Measurements from ENCODE around the gene MTERF1.
"Not testable (repeated sequence)": the region's sequence is repeated elsewhere in the genome, so short reads cannot be mapped to it uniquely, and the experiment has no call there.

The MTERF1 gene

DNA sequence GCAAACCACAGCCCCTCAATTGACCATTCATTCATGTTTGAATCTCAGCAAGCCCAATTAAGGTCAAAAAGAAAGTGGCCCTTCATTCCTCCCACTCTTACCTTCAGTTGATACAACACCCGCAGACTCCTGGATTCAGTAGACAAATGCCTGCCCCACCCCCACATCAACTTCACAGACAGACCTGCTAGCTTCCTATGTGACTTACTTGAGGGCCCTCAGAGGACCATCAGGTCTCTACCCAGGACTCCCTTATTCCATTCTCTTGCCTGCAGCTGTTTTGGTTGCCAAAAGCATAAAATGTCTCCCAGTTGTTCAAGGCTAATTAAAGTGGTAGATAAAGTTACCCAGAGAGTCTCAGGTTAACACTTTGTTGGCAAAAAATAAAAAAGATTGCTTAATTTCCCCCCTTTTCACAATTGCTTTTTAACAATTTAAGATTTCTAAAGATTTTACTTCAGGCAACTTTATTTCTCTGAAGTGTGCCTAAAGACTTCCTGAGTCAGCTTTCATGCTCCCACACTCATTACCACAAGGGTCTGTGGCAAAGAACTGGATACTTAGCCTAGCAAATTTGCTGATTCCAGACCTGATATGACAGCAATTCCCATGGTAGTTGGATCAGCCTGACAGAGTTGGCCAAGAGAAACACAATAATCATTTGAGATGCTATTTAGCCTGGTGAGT is 3.3 kb upstream of the MTERF1 start:
- peak; percentile 83 for DNase-seq

DNA sequence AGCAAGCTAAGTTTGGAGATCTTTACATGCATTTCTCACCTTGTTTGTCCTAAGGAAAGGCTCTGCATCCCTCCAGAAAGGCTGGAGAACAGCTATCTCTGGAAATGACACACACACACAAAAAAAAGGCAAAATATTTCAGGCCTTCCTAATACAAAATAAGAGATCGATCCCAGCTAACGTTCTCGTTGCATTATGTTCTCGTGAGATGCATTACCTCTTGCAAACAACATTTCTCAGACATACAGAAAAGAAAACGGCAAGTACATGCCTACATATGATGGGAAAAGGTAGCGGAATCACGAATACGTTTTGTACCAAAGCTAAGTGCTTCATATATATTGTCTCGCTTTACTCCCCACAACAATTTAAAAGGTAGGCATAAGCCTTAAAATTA is 488 bp downstream of the MTERF1 start:
- no peak for DNase-seq

- DNase-seq: no peak
Measured at GRCh38 chr7:91876391-91877133, 3.9 kb downstream of the MTERF1 start.

- DNase-seq: no peak
Measured at GRCh38 chr7:91875851-91876250, 4.7 kb downstream of the MTERF1 start.

DNA sequence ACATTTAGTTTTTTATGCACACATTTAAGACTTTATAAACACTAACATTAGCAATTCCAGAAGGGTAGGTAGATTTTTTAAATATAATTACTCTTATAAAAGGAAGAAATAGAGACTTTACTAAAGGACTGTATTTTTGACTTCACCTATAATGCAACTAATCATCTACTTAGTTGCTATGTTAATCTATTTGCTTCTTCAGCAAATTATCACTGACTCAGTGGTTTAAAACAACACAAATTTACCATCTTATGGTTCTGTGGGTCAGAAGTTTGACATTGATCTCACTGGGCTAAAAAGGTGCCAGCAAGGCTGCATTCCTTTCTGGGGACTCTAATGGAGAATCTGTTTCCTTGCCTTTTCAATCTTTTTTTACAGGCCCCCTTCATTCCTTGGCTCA is 7.6 kb downstream of the MTERF1 start:
- DNase-seq: no peak

DNA sequence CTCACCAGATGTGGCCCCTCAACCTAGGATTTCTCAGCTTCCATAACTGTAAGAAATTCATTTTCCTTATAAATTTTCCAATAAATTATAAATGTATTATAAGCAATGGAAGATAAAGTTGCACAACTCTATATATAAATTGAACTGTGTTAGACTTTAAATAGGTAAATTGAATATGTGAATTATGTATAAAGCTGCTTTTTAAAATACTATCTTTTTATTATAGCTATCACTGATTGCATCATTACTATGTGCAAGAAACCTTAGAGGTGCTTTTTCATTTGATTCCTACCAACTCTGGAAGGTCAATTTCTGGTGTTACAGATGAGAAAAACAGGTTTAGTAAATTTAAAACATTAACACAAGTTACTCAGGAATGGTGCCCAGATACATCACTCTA is 8.4 kb downstream of the MTERF1 start:
- DNase-seq: no peak

DNA sequence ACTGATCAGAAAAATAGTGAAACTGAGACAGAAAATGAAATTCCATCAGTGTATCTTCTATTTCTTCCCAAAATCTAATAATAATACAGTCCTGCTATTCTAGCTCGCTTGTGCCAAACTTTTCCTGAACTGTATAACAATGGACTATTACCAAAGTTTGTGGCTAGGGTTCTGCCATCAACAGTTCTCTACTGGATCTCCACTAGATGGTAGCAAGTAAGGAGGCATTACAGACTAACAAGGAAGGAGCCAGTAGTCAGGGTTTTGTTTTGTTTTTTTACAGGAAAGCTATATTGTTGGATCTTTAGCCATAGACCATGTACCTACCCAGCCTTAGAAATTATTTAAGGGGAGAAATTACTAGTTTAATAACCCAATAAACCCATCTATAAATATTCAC is 10.8 kb downstream of the MTERF1 start:
- DNase-seq: no peak

DNA sequence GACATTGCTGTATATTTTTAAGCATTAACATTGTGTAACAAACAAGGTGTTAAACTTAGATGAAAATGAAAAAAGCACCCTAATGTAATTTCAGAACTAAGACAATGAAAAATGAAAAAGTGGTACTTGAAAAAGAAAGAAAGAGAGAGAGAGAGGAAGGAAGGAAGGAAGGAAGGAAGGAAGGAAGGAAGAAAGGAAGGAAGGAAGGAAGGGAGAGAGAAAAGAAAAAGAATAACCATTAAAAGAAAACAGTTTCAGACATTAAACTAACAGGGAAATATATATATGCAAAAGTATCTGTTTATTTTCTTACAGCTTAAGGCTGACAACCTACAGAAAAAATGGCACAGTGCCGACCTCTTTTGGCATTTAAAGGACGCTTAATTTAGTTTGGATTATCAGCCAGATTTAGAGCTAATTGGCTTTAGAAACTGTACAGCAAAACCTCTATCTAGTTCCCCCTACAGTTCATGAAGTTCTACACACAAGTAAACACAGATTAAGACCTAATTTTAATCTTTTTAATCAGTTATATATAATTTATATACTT is 13.8 kb downstream of the MTERF1 start:
- DNase-seq: no peak

GRCh38 chr7:91865511-91865910 is 15.0 kb downstream of the MTERF1 start:
- DNase-seq: no peak

DNA sequence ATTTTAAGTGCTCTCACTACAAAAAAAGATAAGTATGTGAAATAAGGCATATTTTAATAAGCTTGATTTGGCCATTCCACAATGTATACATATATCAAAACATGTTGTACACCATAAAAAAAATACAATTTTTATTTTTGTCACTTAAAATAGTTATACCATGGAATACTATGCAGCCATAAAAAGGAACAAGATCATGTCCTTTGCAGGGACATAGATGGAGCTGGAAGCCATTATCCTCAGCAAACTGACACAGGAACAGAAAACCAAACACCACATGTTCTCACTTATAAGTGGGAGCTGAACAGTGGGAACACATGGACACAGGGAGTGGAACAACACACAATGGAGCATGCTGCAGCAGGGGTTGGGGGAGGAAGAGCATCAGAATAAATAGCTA is 15.9 kb downstream of the MTERF1 start:
- DNase-seq: not testable (repeated sequence)

GRCh38 chr7:91864070-91864469 is 16.4 kb downstream of the MTERF1 start:
- DNase-seq: no peak

- peak; percentile 67 for DNase-seq
Measured at GRCh38 chr7:91852263-91852741, 28.2 kb downstream of the MTERF1 start.

DNA sequence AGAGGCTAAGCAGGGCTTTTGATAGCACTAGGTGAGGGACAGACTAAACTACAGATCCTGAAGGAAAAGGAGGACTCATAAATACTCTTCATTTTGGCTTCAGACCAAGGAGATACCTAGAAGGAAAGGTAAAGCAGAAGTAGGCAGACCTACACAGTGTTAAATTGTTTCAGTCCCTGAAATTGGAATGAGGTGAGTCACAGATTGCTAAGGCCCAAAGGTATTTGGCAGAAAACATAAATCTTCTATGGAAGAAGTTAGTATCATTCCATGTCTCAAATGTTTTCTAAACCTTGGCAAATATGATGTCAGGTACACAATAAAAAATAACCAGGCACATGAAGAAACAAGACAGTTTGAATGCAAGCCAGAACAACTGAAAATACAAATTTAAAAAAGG is 30.0 kb downstream of the MTERF1 start:
- DNase-seq: no peak

- DNase-seq: no peak
Measured at GRCh38 chr7:91847876-91848588, 32.5 kb downstream of the MTERF1 start.

DNA sequence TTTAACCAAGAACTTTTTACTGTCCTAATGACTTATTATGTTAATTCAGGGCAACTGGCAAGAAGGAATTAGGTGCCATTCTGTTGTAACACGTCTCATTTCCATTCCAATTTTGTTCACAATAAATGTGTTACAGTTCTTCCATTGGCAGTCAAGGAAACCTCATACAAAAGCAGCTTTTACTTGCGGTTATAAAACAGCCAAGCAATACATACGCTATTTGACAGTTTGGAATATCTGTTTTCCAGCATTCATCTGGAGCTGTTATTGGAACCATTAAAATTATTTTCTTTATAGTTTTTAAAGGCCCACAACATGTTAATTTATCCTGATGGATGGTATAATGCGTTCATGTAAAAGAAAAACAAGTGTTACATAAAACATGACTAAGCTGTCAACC is 33.3 kb downstream of the MTERF1 start:
- no peak for DNase-seq

- no peak for DNase-seq
Measured at GRCh38 chr7:91846436-91846835, 34.1 kb downstream of the MTERF1 start.

DNA sequence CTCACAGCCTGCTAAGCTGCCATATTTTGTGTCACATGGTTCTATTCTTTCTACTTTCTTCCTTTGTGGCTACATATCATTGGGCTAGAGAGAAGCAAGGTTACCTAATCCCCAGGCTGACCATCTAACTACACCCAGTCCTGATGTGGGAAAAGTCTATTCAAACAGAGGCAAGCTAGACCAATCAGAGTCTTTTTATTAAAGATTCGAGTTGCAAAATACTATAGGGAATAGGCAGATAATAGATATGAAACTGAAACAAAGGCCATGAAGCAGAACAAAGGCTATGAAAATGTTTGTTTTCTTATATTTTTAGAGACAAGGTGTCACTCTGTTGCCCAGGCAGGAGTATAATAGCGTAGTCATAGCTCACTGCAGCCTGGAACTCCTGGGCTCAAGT is 36.7 kb downstream of the MTERF1 start:
- no peak for DNase-seq

GRCh38 chr7:91838439-91838838 is 42.1 kb downstream of the MTERF1 start:
- no peak for DNase-seq

DNA sequence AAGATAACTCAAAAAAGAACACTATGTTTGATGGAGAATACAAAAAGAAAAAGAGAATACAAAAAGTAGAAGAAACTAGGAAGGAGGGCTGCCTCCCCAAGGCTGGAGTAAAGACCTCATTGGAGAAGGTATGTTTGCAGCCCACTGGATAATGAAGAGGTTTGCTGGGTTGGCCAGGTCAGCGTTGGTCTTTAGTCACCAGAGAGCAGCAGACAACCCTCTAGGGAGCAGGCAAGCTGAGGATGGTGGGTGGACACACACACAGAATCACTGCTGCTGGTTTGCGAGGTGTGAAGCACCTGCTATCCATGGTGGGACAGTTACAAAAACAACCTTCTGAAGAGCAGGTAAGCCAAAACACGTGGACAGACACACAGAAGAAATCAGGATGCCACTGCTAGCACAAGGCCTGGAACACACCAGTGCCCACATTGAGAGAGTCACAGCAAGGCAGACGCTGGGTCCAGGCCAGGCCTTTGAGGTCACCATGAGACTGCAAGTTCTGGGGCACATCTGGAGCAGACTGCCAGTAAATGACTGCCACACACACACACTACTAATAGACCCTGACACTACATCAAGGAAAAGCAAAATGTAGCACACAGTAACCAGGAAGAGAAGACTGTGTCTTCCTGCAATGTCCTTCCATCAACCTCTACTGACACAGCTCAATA is 43.0 kb downstream of the MTERF1 start:
- DNase-seq: no peak

- DNase-seq: no peak
Measured at GRCh38 chr7:91835826-91836368, 44.6 kb downstream of the MTERF1 start.

- DNase-seq: no peak
Measured at GRCh38 chr7:91835091-91835825, 45.2 kb downstream of the MTERF1 start.

DNA sequence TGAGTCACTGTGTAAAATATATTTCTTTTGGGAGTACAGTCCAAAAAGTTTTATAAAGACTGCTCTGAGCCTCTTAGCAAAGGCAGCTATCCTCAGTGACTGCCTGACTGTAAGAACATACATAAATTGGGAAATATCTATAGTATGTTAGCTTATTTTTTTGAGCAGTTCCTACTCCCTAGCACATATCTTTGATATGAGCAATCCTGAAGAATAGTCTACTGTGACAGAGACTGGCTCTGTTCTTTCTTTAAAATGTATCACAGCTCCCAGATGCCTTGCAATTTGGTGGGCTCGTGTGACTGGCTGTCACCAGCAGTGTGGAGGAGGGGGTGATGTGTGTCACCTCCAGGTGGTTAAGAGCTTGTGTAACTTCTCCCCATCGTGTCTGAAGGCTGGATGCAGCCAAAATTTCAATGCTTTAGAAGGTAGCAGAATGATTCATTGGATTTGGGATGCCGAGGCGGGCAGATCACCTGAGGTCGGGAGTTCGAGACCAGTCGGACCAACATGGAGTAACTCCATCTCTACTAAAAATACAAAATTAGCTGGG is 47.9 kb downstream of the MTERF1 start:
- DNase-seq: no peak

All from islet precursor cell (in vitro differentiated cells).